Hepatocyte (in vitro differentiated cells): ENCODE measurements around the gene NCBP2.

Experiments used
- CTCF ChIP-seq: fragments of 200-600 bp; sonication (generic); IDR thresholded peaks from 2 replicates; pipeline ENCODE4 v1.5.1; 2016; ENCODE audit warnings: antibody characterized with exemption, mild to moderate bottlenecking; ENCODE audit not compliant: poor library complexity
- EZH2phosphoT487 ChIP-seq: fragments of 200-600 bp; sonication (generic); IDR thresholded peaks from one replicate; pipeline ENCODE4 v1.6.1; 2018; ENCODE audit warnings: antibody characterized with exemption, mild to moderate bottlenecking, low read depth, moderate library complexity; ENCODE audit not compliant: unreplicated experiment, severe bottlenecking

- TF ChIP-seq EZH2phosphoT487 (no peak), CTCF (no peak)
Measured at GRCh38 chr3:196931828-196932587, 10.3 kb downstream of the NCBP2 start.
